DOHH2 (cell line): ENCODE data around the gene TGFBR3.

Experiments used
- CTCF ChIP-seq: fragments of 200-600 bp; sonication (generic); IDR thresholded peaks from one replicate; pipeline ENCODE4 v1.5.1; 2014; ENCODE audit warnings: antibody characterized with exemption, mild to moderate bottlenecking, low read depth, low read length; ENCODE audit not compliant: poor library complexity, severe bottlenecking
- EZH2phosphoT487 ChIP-seq: fragments of 200-600 bp; sonication (generic); IDR thresholded peaks from 2 replicates; pipeline ENCODE4 v1.6.1; 2017; ENCODE audit warnings: borderline replicate concordance, mild to moderate bottlenecking, antibody characterized with exemption, low read length, moderate library complexity, mixed read lengths

GRCh38 chr1:91720044-91720443, 165.9 kb downstream of the TGFBR3 start:
- TF ChIP-seq CTCF (no peak), EZH2phosphoT487 (no peak)
